ENCODE measurements around the gene FKBP2. TPM values are rescaled to one million over a fixed set of nuclear protein-coding genes. Genes with fewer than 3 reads are reported as not detected.

FKBP2 gene
- total and polyA plus RNA-seq, 4 donors, result 65.2 to 397 (median 150) TPM

DNA sequence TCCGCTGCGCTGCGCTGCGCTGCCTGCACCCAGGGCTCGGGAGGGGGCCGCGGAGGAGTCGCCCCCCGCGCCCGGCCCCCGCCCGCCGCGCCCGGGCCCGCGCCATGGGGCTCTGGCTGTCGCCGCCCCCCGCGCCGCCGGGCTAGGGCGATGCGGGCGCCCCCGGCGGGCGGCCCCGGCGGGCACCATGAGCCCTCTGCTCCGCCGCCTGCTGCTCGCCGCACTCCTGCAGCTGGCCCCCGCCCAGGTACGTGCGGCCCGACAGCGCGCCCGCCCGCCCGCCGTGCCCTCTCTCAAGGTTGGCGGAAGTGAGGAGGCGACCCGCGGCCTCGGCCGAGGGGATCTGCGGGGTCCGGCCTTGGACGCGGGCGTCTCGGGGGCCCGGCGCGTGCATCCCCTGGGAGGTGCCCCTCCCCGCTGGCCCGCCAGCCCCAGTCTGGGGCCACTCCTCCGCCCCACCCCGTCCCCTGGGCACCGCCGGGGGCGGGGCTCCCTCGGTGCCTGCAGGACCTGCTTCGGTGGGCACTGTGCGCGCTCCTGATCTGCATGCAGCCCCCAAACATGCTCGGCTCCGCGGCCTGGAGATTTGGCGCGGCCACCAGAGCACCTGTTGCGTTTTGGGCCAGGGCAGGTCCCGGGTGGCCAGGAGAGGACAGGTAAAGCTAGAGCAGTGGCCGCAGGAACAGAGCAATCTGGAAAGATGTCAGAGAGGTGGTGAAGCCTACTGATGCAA, 6.1 kb upstream of the FKBP2 start:
- H3K9ac ChIP-seq (ENCODE audit: insufficient read depth in 1 of 2, low read length in 2 of 2), result no peak overlapping the region
- peak overlapping the region; percentile 69 for H3K4me3 ChIP-seq
- H3K9me3 ChIP-seq (ENCODE audit: control insufficient read depth in 4 of 4, insufficient read depth in 3 of 4, low read length in 3 of 4), result no peaks in the 10 kb centered on the region
- H3K27me3 ChIP-seq (ENCODE audit: control insufficient read depth in 3 of 3, insufficient read depth in 3 of 3, low read length in 2 of 3), result no peaks in the 10 kb centered on the region
- peak; percentile 3 for ATAC-seq (ENCODE audit: insufficient read depth, low FRiP score)
- WGBS, 2 donors, result 2 to 5% methylated on average over 43 to 80 of the region's 80 CpGs
- H3K27ac ChIP-seq (ENCODE audit: low read depth in 1 of 2, low read length in 1 of 2), result peak overlapping the region; percentile 68 to 86
- TF ChIP-seq, protein P1, sequence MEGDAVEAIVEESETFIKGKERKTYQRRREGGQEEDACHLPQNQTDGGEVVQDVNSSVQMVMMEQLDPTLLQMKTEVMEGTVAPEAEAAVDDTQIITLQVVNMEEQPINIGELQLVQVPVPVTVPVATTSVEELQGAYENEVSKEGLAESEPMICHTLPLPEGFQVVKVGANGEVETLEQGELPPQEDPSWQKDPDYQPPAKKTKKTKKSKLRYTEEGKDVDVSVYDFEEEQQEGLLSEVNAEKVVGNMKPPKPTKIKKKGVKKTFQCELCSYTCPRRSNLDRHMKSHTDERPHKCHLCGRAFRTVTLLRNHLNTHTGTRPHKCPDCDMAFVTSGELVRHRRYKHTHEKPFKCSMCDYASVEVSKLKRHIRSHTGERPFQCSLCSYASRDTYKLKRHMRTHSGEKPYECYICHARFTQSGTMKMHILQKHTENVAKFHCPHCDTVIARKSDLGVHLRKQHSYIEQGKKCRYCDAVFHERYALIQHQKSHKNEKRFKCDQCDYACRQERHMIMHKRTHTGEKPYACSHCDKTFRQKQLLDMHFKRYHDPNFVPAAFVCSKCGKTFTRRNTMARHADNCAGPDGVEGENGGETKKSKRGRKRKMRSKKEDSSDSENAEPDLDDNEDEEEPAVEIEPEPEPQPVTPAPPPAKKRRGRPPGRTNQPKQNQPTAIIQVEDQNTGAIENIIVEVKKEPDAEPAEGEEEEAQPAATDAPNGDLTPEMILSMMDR (IDR thresholded peaks at IDR 0.05; ENCODE audit: control extremely low read depth, extremely low read depth), result no peak
- peak; percentile 38 to 53 (median 53) for DNase-seq
- H3K36me3 ChIP-seq (ENCODE audit: control insufficient read depth in 4 of 4, insufficient read depth in 4 of 4, low read length in 4 of 4), result peaks cover 0 to 13% (median 5%) of the 10 kb centered on the region in 4 donors
- peaks cover 0 to 23% (median 15%) of the 10 kb centered on the region in 5 donors for H3K4me1 ChIP-seq (ENCODE audit: control insufficient read depth in 5 of 5, insufficient read depth in 5 of 5, low read length in 5 of 5)

DNA sequence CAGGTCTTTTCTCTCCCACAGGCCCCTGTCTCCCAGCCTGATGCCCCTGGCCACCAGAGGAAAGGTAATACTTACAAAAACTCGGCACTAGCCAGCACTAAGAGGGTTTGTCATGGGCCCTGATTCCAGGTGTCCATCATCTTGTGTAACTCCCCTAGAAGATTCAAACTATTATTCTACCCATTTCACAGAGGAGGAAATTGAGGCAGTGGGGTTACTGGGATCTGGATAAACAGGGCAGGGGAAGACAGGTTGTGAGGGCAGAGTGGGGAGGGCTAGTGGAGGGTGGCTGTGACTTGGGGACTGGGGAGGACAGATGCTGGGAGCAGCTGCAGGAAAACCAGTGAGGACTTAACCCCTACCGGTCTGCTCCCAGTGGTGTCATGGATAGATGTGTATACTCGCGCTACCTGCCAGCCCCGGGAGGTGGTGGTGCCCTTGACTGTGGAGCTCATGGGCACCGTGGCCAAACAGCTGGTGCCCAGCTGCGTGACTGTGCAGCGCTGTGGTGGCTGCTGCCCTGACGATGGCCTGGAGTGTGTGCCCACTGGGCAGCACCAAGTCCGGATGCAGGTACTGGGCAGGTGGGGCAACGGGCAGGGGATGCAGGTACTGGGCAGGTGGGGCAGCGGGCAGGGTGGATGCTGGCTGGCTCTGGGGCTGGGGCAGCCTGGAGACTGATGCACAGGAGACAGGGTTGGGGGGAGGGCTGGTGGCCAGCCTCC, 5.3 kb upstream of the FKBP2 start:
- TF ChIP-seq, protein P1 (IDR thresholded peaks at IDR 0.05; ENCODE audit: control extremely low read depth, extremely low read depth), result no peak
- H3K9ac ChIP-seq (ENCODE audit: insufficient read depth in 1 of 2, low read length in 2 of 2), result no peak overlapping the region
- peak overlapping the region; percentile 68 to 86 for H3K27ac ChIP-seq (ENCODE audit: low read depth in 1 of 2, low read length in 1 of 2)
- no peaks in the 10 kb centered on the region for H3K27me3 ChIP-seq (ENCODE audit: control insufficient read depth in 3 of 3, insufficient read depth in 3 of 3, low read length in 2 of 3)
- H3K4me1 ChIP-seq (ENCODE audit: control insufficient read depth in 5 of 5, insufficient read depth in 5 of 5, low read length in 5 of 5), result peaks cover 0 to 29% (median 23%) of the 10 kb centered on the region in 5 donors
- WGBS, 2 donors, result 88 to 91% methylated on average over 12 of the region's 12 CpGs
- H3K36me3 ChIP-seq (ENCODE audit: control insufficient read depth in 4 of 4, insufficient read depth in 4 of 4, low read length in 4 of 4), result peaks cover 0 to 13% (median 5%) of the 10 kb centered on the region in 4 donors
- no peaks in the 10 kb centered on the region for H3K9me3 ChIP-seq (ENCODE audit: control insufficient read depth in 4 of 4, insufficient read depth in 3 of 4, low read length in 3 of 4)
- H3K4me3 ChIP-seq, result peak overlapping the region; percentile 69
- no peak for DNase-seq
- no peak for ATAC-seq (ENCODE audit: insufficient read depth, low FRiP score)

DNA sequence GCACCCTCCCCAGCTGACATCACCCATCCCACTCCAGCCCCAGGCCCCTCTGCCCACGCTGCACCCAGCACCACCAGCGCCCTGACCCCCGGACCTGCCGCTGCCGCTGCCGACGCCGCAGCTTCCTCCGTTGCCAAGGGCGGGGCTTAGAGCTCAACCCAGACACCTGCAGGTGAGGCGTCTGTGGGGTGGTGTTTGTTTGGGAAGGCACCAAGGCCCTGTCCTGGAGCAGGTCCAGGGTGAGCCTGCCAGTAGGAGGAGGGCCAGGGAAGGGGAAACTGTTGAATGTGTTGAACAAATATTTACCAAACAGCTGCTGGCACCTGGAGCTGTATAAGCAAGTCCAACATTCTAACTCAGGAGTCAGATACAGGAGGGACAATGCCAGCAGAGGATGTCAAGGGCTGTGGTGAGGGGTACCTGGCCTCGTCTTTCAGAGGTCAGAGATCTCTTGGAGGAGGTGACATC, 3.4 kb upstream of the FKBP2 start:
- TF ChIP-seq, protein P1 (IDR thresholded peaks at IDR 0.05; ENCODE audit: control extremely low read depth, extremely low read depth), result no peak
- 61 to 76% methylated on average over 12 of the region's 12 CpGs for WGBS, 2 donors
- Histone ChIP-seq H3K9me3 (ENCODE audit: control insufficient read depth in 4 of 4, insufficient read depth in 3 of 4, low read length in 3 of 4) (no peaks in the 10 kb centered on the region), H3K27me3 (ENCODE audit: control insufficient read depth in 3 of 3, insufficient read depth in 3 of 3, low read length in 2 of 3) (no peaks in the 10 kb centered on the region), H3K36me3 (ENCODE audit: control insufficient read depth in 4 of 4, insufficient read depth in 4 of 4, low read length in 4 of 4) (peaks cover 0 to 13% (median 5%) of the 10 kb centered on the region in 4 donors), H3K4me3 (no peak overlapping the region), H3K4me1 (ENCODE audit: control insufficient read depth in 5 of 5, insufficient read depth in 5 of 5, low read length in 5 of 5) (peaks cover 0 to 28% (median 24%) of the 10 kb centered on the region in 5 donors), H3K9ac (ENCODE audit: insufficient read depth in 1 of 2, low read length in 2 of 2) (no peak overlapping the region), H3K27ac (ENCODE audit: low read depth in 1 of 2, low read length in 1 of 2) (peak overlapping the region in 1 of 2 donors; percentile 43)
- peak; percentile 35 to 63 (median 44) for DNase-seq
- ATAC-seq (ENCODE audit: insufficient read depth, low FRiP score), result no peak
